GM19324 (cell line): ENCODE data around the gene VIPR2.
"Not testable (repeated sequence)": the region's sequence is repeated elsewhere in the genome, so short reads cannot be mapped to it uniquely, and the experiment has no call there.

Experiments used
- ATAC-seq: cut with Tn5 transposase; IDR thresholded peaks from one replicate; pipeline ENCODE4 v1.9.1; 2021; ENCODE audit warnings: mild to moderate bottlenecking, moderate library complexity; ENCODE audit not compliant: unreplicated experiment, low FRiP score

The VIPR2 gene

DNA sequence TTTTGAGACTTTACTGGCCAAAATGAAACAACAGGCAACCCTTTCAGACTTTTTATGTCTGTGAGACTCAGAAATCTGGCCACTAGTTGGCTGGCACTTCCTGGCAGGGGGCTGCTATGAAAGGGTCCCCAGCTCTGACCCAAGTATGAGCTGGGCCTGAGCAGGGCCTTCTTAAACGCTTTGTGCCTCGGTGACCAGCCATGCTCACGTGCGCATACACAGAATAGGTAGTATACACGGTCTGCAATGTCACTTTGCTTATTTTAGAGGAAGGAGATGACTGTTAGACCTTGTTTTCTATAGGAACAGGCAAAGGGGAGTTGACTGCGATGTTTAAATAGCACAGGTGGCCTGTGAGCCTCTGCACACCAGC, 129.6 kb downstream of the VIPR2 start:
- no peak for ATAC-seq

- ATAC-seq, result no peak
Observed at GRCh38 chr7:159014297-159015062, 130.2 kb downstream of the VIPR2 start.

- ATAC-seq, result no peak
Observed at GRCh38 chr7:159013825-159014289, 130.8 kb downstream of the VIPR2 start.

GRCh38 chr7:159013181-159013690, 131.4 kb downstream of the VIPR2 start:
- no peak for ATAC-seq

DNA sequence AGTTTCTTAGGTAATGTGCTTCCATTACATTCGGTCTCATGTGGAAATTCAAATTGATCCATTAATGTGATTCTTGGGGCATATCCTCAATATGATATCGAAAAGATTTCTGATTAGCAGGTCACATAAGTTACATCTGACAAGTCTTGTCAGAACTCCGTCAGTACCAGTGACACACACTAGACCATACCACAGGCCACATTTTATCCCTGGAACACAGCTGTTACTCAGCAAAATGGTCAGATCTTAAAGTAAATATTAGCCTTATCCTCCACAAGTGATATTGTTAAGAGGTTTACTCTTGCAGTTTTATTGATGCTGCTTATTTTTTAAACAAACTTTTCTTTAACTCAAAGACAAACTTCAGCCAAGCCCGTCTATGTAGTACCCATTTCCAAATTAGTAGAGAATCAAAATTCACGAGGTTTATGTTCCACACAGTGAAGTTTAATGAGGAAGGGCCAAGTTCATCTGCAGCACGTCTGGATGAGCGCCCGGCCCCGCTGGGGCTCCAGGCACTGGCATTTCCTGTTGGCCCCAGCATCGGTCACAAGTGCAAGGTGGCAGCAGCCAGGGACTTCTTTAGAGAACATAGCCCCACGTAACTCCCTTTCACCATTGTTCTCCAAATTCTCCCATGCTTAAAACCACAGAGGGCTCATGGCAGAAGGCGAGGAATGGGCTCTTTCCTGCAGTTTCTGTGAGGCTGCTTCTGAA, 132.2 kb downstream of the VIPR2 start:
- ATAC-seq, result no peak

GRCh38 chr7:159011722-159012022, 133.0 kb downstream of the VIPR2 start:
- ATAC-seq, result no peak

GRCh38 chr7:159010937-159011721, 133.5 kb downstream of the VIPR2 start:
- ATAC-seq, result no peak

DNA sequence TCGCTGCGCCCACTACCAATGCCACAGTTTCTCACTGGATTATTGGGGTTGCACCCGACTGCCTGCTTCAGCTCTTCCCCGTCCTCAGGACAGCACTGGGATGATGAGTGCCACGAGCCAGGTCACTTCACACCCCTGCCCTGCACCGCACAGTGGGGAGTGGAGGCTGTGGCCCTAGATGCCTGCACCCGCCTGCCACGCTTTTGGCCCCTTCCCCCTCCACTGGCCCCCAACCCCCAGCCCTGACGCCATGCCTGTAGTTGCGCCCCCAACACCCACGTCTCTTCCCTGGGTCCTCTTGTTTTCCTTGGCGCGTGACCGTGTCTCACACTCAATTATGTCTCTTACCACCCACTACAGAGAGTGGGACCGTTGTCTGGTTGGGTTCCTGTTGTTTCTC, 134.3 kb downstream of the VIPR2 start:
- ATAC-seq, result no peak

GRCh38 chr7:159009951-159010350, 134.7 kb downstream of the VIPR2 start:
- ATAC-seq, result no peak

GRCh38 chr7:159008417-159008816, 136.2 kb downstream of the VIPR2 start:
- ATAC-seq, result no peak

DNA sequence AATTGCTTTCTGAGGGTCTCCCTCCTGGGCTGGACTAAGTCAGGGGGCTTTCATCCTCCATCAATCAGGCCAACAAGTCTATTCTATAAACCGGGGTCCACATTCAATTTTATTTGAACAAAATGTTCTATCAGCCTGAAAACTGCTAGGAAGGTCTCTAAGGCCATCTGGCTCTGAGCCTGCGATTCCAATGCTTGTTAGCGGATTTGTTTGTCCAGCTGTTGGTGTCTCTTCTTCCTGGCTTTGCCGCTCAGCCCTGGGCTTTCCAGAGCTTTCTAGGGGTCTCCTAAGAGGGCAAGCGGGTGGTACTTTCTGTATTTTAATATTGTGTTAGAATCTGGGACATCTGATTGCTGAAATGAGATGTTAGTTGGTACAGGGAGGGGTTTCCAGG, 136.7 kb downstream of the VIPR2 start:
- no peak for ATAC-seq

GRCh38 chr7:159007364-159007995, 137.2 kb downstream of the VIPR2 start:
- ATAC-seq, result no peak

DNA sequence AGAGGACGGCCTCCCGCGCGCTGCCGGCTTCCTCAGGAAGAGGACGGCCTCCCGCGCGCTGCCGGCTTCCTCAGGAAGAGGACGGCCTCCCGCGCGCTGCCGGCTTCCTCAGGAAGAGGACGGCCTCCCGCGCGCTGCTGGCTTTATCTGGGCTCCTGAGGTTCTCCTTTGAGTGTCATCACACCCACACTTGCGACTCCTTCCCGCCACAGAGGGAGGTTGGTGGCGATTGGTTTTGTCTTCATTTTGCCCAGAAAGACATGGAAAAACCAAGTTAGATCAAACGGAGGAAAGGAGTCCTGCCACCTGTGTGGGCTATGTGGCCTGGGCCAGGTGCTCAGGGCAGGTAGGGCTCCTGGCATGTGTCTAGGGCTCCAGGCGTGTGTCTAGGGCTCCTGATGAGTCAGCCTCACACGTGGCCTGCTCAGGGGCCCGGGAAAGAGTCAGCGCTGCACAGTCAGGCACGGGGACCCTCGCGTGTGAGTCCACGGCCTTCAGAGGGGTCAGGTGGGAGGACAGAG, 138.0 kb downstream of the VIPR2 start:
- no peak for ATAC-seq

DNA sequence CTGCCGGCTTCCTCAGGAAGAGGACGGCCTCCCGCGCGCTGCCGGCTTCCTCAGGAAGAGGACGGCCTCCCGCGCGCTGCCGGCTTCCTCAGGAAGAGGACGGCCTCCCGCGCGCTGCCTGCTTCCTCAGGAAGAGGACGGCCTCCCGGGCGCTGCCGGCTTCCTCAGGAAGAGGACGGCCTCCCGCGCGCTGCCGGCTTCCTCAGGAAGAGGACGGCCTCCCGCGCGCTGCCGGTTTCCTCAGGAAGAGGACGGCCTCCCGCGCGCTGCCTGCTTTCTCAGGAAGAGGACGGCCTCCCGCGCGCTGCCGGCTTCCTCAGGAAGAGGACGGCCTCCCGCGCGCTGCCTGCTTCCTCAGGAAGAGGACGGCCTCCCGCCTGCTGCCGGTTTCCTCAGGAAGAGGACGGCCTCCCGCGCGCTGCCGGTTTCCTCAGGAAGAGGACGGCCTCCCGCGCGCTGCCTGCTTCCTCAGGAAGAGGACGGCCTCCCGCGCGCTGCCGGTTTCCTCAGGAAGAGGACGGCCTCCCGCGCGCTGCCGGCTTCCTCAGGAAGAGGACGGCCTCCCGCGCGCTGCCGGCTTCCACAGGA, 138.6 kb downstream of the VIPR2 start:
- ATAC-seq, result not testable (repeated sequence)

- ATAC-seq, result no peak
Observed at GRCh38 chr7:159005618-159006017, 139.0 kb downstream of the VIPR2 start.

DNA sequence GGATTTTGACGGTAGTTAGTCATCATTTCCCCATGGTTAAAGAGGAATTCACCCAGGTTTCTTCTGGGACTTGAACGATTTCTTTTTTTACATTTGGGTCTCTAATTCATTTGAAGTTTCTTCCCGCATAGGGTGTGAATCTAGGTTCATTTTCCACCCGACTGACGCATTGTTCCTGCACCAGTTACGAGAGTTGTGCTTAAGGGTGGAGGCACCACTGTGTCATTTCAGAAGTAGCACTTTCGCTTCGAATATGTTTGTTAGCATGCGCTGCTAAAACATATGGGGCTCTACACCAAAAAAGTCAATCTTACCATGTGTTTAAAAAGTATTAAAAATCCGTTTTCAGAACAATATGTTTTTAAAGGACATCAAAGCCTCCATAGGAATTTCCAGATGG, 140.3 kb downstream of the VIPR2 start:
- no peak for ATAC-seq

GRCh38 chr7:159001811-159002210, 142.9 kb downstream of the VIPR2 start:
- ATAC-seq, result no peak

GRCh38 chr7:159000859-159001435, 143.7 kb downstream of the VIPR2 start:
- ATAC-seq, result no peak

GRCh38 chr7:159000070-159000469, 144.6 kb downstream of the VIPR2 start:
- ATAC-seq, result no peak

DNA sequence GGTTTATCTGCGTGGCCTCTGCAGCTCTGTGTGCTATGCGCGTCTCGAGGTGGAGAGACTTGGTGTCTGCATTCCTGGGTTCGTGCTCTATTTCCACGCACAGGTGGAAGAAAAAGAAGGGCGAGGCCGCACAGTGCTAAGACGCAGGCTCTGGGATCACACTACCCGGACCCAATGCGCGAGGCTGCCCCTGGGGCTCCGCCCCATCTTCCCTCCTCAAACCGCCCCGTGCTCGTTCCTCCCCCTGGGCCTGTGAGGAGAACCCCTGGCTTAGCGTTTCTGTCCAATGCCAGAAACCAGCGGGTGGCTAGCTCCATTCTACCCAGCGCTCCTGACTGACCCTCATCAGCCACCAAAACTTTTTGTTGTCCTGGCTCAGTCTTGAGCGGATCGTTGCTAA, 145.2 kb downstream of the VIPR2 start:
- no peak for ATAC-seq
